Left hindlimb (tissue), 1 donor: Measurements from ENCODE around the gene XYLT1.
"Not testable (repeated sequence)": the region's sequence is repeated elsewhere in the genome, so short reads cannot be mapped to it uniquely, and the experiment has no call there.

Experiments
- DNase-seq: peaks from one replicate; pipeline ENCODE4 v3.0.0-alpha.2; 2018

The XYLT1 gene

GRCh38 chr16:17328932-17329331 lies 141.8 kb downstream of the XYLT1 start:
- DNase-seq: peak; percentile 67

- peak; percentile 36 for DNase-seq
These were observed 143.0 kb downstream of the XYLT1 start for GRCh38 chr16:17327664-17328335.

GRCh38 chr16:17325476-17326143 lies 145.2 kb downstream of the XYLT1 start:
- DNase-seq: no peak

GRCh38 chr16:17324451-17324850 lies 146.3 kb downstream of the XYLT1 start:
- DNase-seq: no peak

GRCh38 chr16:17323171-17323570 lies 147.6 kb downstream of the XYLT1 start:
- no peak for DNase-seq

GRCh38 chr16:17321824-17322223 lies 148.9 kb downstream of the XYLT1 start:
- no peak for DNase-seq

GRCh38 chr16:17320009-17320408 lies 150.8 kb downstream of the XYLT1 start:
- no peak for DNase-seq

GRCh38 chr16:17318238-17318637 lies 152.5 kb downstream of the XYLT1 start:
- DNase-seq: no peak

- no peak for DNase-seq
These were observed 154.8 kb downstream of the XYLT1 start for GRCh38 chr16:17316005-17316404.

GRCh38 chr16:17313793-17314547 lies 156.8 kb downstream of the XYLT1 start:
- peak; percentile 58 for DNase-seq

GRCh38 chr16:17313085-17313611 lies 157.6 kb downstream of the XYLT1 start:
- DNase-seq: peak; percentile 92

GRCh38 chr16:17312094-17312710 lies 158.6 kb downstream of the XYLT1 start:
- no peak for DNase-seq

- no peak for DNase-seq
These were observed 159.2 kb downstream of the XYLT1 start for GRCh38 chr16:17311333-17312093.

- DNase-seq: no peak
These were observed 161.2 kb downstream of the XYLT1 start for GRCh38 chr16:17309510-17309909.

GRCh38 chr16:17308186-17308585 lies 162.6 kb downstream of the XYLT1 start:
- no peak for DNase-seq

- no peak for DNase-seq
These were observed 163.3 kb downstream of the XYLT1 start for GRCh38 chr16:17307504-17307903.

- DNase-seq: no peak
These were observed 164.0 kb downstream of the XYLT1 start for GRCh38 chr16:17306745-17307144.

- not testable (repeated sequence) for DNase-seq
These were observed 164.5 kb downstream of the XYLT1 start for GRCh38 chr16:17306211-17306610.

- DNase-seq: no peak
These were observed 165.1 kb downstream of the XYLT1 start for GRCh38 chr16:17305694-17306093.

GRCh38 chr16:17304491-17305119 lies 166.2 kb downstream of the XYLT1 start:
- no peak for DNase-seq

- DNase-seq: no peak
These were observed 166.7 kb downstream of the XYLT1 start for GRCh38 chr16:17304106-17304490.

GRCh38 chr16:17303101-17303500 lies 167.7 kb downstream of the XYLT1 start:
- DNase-seq: no peak
